WTC11 (cell line): ENCODE results near the gene SYNE4.

Source experiments
- FOXK1 ChIP-seq: sonication (generic); formaldehyde crosslinking; IDR thresholded peaks from 2 replicates; pipeline ENCODE4 v1.8.0; 2022; ENCODE audit warnings: mild to moderate bottlenecking, moderate library complexity, missing genetic modification reagents
- NFYB ChIP-seq: sonication (generic); formaldehyde crosslinking; conservative IDR thresholded peaks from 2 replicates; pipeline ENCODE4 v1.8.0; 2022; ENCODE audit warnings: low read depth, missing genetic modification reagents
- SP1 ChIP-seq: sonication (generic); formaldehyde crosslinking; conservative IDR thresholded peaks from 2 replicates; pipeline ENCODE4 v1.8.1; 2022; ENCODE audit warnings: missing genetic modification reagents
- TCF7 ChIP-seq: sonication (generic); formaldehyde crosslinking; IDR thresholded peaks from 2 replicates; pipeline ENCODE4 v1.8.0; 2022; ENCODE audit warnings: mild to moderate bottlenecking, low read depth, missing genetic modification reagents, moderate library complexity
- TEAD4 ChIP-seq: sonication (generic); formaldehyde crosslinking; IDR thresholded peaks from 2 replicates; pipeline ENCODE4 v1.8.0; 2022; ENCODE audit warnings: mild to moderate bottlenecking, missing genetic modification reagents
- ZNF138 ChIP-seq: sonication (generic); formaldehyde crosslinking; conservative IDR thresholded peaks from 2 replicates; pipeline ENCODE4 v1.8.1; 2022; ENCODE audit warnings: mild to moderate bottlenecking, moderate library complexity, missing genetic modification reagents
- TF ChIP-seq, protein P1 (sequence below): fragments of 200-600 bp; IDR thresholded peaks from 2 replicates; pipeline ENCODE4 v1.8.0; 2022; ENCODE audit warnings: antibody characterized with exemption
- TF ChIP-seq, protein P2 (sequence below): sonication (generic); formaldehyde crosslinking; IDR thresholded peaks from 2 replicates; pipeline ENCODE4 v1.8.1; 2022; ENCODE audit warnings: low read depth, missing genetic modification reagents, borderline replicate concordance

DNA sequence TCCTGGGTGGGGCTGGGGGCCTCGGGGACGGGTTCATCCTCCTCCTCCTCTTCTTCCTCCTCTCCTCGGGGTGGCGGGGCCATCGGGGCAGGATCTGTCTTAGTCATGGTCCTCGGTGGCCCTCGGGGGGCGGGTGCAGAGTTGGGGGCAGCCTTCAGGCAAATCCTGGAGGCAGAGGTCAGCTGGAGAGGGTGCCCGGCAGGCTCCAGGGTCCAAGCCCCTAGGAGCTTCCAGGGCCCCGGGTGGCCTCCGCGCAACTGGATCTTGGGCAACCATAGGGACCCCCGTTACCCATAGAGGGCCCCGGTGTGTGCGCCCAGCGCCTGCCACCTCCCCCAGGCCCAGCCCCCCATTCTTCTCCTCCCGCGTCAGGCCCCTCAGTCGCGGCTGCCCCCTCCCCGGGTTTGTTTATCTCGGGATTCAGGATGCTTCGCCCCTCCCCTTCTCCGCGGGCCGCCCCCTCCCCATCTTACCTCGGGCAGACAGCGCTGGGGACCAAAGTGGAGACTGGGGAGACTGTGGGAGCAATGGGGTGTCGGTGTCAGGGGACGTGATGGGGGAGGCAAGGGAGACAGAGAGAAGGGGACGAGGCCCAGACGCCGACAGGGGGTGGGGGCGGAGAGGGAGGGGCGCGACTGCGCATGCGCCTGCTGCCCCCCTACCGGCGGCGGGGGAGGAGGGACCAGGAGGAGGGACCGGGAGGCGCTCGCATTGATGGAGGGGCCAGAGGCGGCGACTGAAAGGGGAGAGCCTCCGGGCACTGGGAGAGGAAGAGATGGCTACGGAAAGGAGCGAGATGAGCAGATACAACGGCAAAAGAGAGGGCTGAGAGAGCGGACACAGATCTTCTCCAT lies 23.9 kb upstream of the SYNE4 start, which contains the start of gene CLIP3:
- TF ChIP-seq, protein P1, sequence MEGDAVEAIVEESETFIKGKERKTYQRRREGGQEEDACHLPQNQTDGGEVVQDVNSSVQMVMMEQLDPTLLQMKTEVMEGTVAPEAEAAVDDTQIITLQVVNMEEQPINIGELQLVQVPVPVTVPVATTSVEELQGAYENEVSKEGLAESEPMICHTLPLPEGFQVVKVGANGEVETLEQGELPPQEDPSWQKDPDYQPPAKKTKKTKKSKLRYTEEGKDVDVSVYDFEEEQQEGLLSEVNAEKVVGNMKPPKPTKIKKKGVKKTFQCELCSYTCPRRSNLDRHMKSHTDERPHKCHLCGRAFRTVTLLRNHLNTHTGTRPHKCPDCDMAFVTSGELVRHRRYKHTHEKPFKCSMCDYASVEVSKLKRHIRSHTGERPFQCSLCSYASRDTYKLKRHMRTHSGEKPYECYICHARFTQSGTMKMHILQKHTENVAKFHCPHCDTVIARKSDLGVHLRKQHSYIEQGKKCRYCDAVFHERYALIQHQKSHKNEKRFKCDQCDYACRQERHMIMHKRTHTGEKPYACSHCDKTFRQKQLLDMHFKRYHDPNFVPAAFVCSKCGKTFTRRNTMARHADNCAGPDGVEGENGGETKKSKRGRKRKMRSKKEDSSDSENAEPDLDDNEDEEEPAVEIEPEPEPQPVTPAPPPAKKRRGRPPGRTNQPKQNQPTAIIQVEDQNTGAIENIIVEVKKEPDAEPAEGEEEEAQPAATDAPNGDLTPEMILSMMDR = no peak
- TF ChIP-seq ZNF138 (no peak), NFYB (no peak), FOXK1 (CRISPR knock-in tag) (no peak), TCF7 (no peak), SP1 (CRISPR knock-in tag) (peak; percentile 38; the same call in 1 of the 2 replicates), TEAD4 (CRISPR knock-in tag) (no peak)
- TF ChIP-seq, protein P2, sequence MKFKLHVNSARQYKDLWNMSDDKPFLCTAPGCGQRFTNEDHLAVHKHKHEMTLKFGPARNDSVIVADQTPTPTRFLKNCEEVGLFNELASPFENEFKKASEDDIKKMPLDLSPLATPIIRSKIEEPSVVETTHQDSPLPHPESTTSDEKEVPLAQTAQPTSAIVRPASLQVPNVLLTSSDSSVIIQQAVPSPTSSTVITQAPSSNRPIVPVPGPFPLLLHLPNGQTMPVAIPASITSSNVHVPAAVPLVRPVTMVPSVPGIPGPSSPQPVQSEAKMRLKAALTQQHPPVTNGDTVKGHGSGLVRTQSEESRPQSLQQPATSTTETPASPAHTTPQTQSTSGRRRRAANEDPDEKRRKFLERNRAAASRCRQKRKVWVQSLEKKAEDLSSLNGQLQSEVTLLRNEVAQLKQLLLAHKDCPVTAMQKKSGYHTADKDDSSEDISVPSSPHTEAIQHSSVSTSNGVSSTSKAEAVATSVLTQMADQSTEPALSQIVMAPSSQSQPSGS (CRISPR knock-in tag) = no peak
